Posterior vena cava (tissue), 2 donors: Measurements from ENCODE around the gene HGFAC. TPM values are rescaled to one million over a fixed set of nuclear protein-coding genes. Genes with fewer than 3 reads are reported as not detected.

Experiments
- DNase-seq: peaks from one replicate; pipeline ENCODE4 v3.0.0-alpha.2; 2020; ENCODE audit warnings: low spot score
- intact Hi-C, 2 donors: fragments of 100-400 bp; cut with DNase I; formaldehyde crosslinking; loops; one replicate each; pipeline versions ENCODE4 v1.14.1 to v1.14.2; 2022 to 2023
- total RNA-seq, 2 donors: library from RNA; stranded (reverse); fragmentation: NEBNext Ultra II Directional; extraction: Animal tissue kit (Norgen Biotek cat#: 25700); gene quantifications; one replicate each; pipeline ENCODE4 v1.2.1, GENCODE V29; 2021
- donor health status: DM: yes; HTN: yes; CAD: no.
- donor health status: DM: yes; HTN: yes; CAD: no.

HGFAC gene
- total RNA-seq, 2 donors from 2014 or later, result 0.24 TPM; not detected in 1

DNA sequence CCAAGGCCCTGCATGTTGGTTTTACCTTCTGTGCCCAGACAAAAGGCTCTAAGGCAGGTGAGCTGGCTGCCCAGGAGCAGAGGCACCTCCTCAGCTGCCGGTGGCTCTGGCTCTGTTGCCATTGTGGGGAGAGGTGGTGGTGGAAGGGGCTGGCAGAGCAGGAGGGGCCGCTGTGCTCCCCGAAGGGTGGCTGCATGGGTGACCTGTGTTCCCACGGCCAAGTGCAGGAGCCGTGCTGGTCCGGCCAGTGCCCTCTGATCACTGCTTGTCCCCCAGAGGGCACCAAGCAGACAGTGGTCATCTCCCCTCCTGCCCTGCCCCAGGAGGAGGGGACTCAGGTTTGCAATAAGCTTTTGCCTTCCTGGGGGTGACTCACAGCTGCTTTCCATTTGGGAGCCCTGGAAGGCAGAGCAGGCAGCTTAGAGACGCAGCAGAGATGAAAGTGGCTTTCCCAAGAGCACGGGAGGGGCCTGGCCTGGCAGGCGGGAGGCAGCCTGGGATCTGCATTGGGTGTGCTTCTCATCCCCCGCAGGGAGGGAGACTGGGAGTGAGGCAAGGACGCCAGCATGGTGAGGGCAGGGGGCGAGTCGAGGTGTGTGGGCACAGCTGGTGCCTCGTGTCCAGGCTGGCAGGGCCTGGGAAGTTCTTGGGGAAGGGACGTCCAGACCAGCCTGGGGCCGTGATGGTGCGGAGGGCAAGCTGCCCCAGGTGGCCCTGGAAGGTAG, 50.1 kb downstream of the HGFAC start:
- DNase-seq, result no peak
- intact Hi-C loops, result no loop called here

DNA sequence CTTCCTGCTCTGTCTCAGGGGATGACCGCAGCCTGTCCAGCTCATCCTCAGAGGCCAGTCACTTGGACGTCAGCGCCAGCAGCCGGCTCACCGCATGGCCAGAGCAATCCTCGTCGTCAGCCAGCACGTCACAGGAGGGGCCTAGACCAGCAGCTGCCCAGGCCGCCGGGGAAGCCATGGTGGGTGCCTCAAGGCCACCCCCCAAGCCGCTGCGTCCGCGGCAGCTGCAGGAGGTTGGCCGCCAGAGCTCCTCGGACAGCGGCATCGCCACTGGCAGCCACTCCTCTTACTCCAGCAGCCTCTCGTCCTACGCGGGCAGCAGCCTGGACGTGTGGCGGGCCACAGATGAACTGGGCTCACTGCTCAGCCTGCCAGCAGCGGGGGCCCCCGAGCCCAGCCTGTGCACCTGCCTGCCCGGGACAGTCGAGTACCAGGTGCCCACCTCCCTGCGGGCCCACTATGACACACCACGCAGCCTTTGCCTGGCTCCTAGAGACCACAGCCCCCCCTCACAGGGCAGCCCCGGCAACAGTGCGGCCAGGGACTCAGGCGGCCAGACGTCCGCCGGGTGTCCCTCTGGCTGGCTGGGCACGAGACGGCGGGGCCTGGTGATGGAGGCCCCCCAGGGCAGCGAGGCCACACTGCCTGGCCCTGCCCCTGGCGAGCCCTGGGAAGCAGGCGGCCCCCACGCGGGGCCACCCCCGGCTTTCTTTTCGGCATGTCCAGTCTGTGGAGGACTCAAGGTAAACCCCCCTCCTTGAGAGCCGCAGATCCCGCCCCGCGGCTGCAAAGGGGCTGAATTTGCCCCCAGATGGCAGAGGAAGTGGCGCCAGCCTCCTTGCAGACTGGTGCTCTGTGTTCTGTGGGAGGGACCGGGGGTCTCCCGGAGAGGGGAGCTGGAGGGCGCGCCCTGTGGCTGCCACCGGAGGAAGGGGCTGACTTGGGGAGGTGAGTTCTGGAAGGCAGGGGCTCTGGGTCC, 51.3 kb downstream of the HGFAC start:
- intact Hi-C loops, result no loop called here

DNA sequence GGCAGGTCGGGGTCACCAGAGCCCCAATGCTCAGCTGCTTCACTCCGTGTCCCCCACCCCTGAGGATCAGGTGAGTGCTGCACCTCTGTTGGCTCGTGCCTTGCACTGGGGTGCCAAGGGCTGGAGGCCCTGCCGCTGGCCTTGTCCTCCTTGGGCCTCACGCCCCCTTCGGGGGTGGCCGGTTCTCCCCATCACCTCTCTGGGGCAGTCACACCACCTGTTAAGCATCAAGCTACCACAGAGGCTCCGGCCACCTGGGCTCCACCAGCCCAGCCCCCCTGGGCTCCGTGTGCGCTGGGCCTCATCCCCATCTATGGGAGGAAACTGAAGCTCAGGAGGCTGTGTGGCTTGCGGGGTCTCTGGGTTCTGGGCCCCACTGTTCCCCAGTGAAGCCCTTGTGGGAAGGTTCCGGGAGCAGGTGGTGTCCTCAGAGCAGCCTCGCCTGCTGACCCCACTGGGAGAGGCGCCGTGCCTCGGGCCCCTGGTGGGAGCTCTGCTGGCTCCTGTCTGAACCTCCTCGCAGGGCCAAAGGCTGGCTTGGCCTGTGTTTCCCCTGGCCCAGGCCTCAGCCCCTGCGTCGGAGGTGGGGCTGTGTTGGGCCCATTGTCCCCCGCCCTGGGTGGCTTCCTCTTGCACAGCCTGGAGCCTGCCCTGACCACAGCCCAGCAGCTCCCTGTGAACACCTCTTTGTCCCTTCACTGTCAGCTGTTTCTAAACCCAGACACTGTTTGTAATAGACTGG, 52.1 kb downstream of the HGFAC start:
- no peak for DNase-seq
- intact Hi-C loops, result no loop called here

More for the DNA sequence above, 51.3 kb downstream of the HGFAC start:
- DNase-seq, result no peak

DNA sequence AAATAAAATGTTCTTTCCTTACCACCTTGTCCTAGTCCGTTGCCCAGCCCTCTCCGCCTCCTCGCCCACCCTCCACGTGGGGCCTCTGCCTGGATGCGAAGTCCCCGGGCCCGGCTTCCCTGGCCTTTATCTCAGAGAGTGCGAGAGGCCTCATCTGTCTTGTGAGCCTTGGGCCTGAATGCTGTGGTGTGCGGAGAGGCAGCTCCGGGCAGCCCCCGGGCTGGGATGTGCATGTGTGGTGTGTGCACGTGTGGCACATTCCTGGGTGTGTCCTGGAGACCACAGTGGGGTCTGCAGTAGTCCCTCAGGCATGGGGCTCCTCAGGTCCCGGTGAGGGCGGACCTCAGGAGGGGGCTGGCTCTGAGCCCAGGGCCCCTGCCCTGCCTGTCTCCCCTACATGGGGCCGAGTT, 52.7 kb downstream of the HGFAC start:
- no peak for DNase-seq
- intact Hi-C loops, result no loop called here

DNA sequence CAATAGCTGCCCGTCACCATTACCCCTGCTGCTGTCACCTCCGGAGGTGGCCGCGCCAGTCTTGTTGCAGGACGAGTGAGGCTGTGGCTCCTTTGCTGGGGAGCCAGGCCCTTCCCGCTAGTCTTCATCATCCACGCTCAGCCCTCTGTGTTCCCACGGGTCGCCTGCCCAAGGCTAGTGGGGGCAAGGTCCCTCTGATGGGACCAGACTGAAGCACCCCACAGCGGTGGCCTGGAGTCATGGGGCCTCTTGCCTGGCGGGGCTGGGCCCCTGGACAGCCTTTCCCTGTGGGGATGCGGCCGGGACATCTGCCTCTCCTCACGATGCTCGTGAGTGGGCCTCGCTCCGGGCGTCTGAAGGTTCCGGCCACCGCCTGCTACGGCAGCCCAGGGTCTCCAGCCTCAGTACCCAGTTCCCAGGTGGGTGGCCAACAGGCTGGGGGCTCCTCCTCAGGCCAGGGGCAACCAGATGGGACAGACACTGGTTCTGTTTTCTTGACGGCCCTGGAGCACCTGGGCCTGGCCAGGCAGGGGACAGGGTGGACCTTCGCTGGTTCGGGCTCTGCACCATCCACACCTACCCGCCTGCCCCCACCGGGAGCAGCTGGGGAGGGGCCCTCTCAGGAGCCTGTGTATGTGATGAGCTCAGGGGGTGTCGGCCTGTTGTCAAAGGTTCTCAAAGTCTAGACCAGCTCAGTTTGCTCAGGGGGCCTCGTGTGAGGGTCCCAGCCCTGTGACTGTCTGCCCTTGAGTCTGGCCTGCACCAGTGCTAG, 53.6 kb downstream of the HGFAC start:
- no peak for DNase-seq
- intact Hi-C loops, result no loop called here

DNA sequence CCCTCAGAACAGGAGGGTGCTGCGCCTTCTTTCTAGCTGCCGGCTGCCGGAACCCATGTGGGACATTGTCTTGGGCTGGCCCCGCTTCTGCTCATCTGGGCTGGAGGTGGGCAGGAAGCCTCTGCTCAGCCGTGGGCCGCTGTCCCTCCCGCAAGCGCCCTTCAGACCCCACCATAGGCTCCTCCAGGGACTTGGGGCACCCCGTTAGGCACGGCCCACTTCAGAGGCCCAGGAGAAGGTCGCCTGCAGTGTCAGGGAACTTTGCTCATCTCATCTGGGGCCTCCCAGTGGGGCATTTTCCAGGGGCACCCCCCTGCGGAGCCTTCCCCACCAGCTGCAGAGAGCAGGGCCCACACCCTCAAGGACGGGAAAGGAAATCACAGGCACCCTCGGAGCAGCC, 54.3 kb downstream of the HGFAC start:
- no peak for DNase-seq
- intact Hi-C loops, result no loop called here

GRCh38 chr4:3497095-3497494, 55.3 kb downstream of the HGFAC start:
- intact Hi-C loops, result no loop called here
- no peak for DNase-seq

DNA sequence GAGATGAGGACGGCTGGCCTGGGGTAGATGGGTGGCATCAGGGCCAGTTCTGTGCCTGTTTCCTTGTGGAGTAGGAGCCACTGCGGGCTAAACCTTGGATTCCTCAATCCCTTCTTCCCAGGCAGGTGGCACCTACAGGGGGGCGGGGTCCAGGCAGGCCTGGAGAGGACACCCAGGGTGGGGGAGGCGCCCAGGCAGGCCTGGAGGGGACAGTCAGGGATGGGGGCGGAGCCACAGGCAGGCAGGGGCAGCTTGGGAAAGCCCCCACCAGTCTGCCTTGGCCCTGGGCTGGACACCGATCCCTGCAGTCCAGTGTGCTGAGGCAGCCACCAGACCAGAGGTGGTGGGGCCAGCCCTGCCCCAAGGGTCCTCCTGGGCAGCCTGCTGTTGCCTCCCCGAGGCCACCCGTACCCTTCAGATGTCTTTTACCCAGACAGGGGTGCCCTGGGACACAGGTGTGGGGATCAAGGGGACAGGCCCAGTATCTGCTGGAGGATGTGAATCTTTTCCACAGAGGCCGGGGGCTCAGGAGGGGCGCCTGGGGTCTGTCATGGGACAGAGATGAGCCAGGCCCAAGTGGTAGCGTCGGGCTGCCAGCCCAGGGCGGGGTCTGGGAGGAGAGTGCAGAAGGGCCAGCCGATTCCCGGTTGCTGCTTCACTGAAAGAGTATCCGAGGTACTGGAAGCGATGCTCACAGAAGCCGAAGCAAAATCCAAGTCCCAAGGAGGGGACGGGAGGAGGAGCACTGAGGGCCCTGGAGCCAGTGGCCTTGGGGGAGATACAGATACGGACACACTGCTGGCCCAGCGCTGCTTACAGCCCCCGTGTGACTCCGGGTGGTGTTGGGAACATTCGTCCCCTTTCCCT, 56.0 kb downstream of the HGFAC start:
- DNase-seq, result no peak
- intact Hi-C loops, result no loop called here

GRCh38 chr4:3498407-3498806, 56.6 kb downstream of the HGFAC start:
- no peak for DNase-seq
- intact Hi-C loops, result no loop called here

Other genes starting within 250 kb of the HGFAC start
- gene MSANTD1, start 192.8 kb upstream of the HGFAC start, total RNA-seq, result 1 to 10 TPM in 1 of 2 donors, under 1 TPM in 1; 0.71 to 1.1 TPM
- 10 to 100 TPM; 18.7 to 19.5 TPM for gene RGS12, start 148.9 kb upstream of the HGFAC start, total RNA-seq
- gene DOK7, start 21.3 kb downstream of the HGFAC start, total RNA-seq, result under 1 TPM in 1 of 2 donors, not detected in 1; 0.14 TPM
- gene LRPAP1, start 90.5 kb downstream of the HGFAC start, total RNA-seq, result 100 to 1,000 TPM in 1 of 2 donors, 10 to 100 TPM in 1; 97.9 to 147 TPM